HG03108 (cell line): ENCODE measurements around the gene SYT7.

Experiments
- ATAC-seq: cut with Tn5 transposase; IDR thresholded peaks from one replicate; pipeline ENCODE4 v1.9.1; 2021; ENCODE audit warnings: moderate library complexity; ENCODE audit not compliant: unreplicated experiment

The SYT7 gene

GRCh38 chr11:61503135-61503770 is 77.6 kb downstream of the SYT7 start:
- ATAC-seq: no peak

DNA sequence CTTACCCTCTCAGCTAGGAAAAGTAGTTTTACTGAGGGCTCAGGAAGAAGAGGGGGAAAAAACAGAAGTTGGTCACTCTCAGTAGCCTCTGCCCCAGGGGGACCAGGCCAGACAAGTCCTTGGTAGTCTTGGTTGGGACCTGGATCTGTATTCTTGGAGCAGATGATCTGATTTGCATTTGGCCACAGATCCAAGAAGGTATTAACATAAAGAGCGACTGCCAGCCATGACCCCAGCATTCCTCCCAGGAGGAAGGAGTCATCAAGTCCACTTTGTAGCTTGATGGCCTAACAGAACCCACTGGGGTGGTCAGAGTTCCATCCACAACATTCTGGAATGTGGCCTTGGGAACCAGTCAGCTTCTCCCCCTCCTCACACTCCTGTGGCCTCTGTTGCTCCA is 78.4 kb downstream of the SYT7 start:
- no peak for ATAC-seq

DNA sequence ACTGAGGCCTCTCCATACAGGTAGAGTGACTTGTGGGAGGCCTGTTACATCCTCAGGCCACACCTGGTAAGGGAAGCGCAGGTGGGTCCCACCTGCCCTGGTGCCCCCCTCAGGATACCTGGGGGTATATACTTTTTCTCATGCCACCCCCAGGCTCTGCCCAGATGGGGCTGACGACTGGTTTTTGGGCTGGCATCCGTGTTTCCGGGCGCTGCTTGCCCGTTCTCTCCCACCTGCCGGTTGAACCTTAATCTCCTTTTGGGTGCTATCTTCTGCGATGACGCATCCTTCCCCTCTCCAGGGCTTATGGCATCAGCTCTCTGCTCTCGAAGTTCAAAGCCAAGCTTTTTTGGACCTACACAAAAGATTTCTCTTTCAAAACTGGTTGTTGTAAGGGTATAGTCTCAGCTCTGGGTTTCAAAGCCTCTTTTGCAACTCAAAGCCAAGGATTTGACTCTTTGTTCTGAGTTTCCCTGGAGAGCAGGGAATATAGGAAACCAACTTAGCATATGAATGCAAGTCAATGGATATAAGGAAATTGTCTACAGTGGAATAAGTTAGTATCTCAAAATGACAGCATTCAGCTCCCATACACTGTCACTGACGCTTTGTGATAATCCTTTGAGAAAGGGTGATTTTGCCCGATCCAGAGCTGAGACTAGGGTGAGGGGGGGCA is 80.9 kb downstream of the SYT7 start:
- no peak for ATAC-seq

DNA sequence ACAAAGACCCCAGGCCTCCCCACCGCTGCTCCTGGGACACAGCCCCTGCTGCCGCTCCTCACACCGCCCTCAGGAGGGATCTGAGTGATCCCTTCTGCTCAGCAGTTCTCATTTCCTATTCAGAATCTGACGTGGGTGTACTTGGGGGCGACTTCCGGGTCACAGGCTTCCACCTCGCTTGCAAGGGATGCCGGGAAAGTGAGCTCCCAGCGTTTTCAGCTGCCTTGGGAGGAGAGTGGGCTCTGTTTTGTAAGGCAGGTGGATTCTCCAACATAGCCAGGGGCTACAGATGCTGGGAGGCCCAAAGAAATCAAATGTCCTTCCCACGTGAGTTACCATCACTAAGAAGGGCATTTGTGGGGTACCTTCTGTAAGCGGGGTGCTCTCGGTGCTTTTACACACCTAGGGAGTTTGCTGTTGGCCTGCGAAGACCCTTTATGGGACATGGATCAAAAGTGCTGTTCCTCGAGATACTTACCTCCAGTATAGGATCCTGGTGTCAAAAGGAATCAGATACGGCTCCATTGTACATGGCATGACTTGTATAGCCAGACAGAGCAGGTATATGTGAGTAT is 82.0 kb downstream of the SYT7 start:
- ATAC-seq: no peak

DNA sequence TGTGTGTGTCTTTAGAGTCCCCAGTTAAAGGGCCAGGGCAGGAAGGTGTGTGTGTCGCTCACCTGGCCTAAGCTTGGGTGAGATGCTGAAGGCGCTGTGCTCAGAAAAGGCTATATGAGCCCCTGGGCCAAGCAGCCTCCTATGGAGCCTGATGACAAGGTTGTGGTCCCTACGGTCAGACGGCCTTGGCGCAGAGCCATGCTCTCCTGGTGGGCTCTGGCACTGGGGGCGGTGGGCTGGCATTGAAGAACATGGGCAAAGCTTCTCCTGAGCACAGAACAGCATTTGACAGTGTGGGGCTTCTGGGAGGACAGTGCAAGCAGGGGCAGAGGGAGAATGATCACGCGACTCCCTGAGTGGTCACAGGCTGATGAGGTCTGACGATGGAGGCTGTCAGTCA is 83.0 kb downstream of the SYT7 start:
- no peak for ATAC-seq

DNA sequence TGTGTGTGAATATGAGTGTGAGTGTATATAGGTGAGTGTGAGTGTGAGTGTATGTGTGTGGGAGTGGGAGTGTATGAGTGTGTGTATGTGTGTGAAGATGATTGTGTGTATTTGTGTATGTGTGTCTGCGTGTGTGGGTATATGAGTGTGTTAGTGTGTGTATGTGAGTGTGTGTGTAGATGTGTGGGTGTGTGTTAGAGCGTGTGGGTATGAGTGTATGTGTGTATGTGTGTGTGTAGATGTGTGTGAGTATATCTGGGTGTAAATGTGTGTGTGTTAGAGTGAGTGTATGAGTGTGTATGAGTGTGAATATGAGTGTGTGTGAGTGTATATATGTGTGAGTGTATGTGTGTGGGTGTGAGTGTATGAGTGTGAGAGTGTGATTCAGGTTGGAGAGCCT is 83.4 kb downstream of the SYT7 start:
- ATAC-seq: no peak

- ATAC-seq: no peak
These were observed 84.1 kb downstream of the SYT7 start for GRCh38 chr11:61496602-61497400.

- ATAC-seq: no peak
These were observed 84.9 kb downstream of the SYT7 start for GRCh38 chr11:61495801-61496601.

DNA sequence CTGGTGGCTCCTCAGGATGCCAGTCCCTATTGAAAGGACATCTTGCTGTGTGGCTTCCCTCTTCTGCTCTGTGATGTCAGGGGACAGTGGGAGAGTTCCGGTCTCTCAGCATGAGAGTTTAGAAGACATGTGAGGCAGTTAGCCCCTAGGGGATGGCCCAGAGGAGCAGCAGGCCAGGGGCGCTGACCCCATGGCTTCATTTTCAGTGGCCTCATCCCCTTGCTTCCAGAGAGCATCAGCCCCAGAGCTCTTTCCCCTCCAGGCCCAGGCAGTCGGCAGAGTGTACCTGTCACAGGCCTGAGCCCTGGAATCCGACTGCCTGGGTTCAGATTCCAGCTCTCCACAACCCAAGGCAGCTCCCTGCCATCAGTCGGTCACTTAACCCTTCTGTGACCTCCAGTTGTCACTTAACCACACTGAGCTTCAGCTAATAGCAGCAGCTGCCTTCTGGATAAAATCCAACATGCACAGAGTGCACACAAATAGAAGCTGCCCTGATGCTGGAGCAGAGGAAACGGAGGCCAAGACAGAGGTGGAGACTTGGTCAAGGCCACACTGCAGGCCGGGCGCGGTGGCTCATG is 86.4 kb downstream of the SYT7 start:
- no peak for ATAC-seq

DNA sequence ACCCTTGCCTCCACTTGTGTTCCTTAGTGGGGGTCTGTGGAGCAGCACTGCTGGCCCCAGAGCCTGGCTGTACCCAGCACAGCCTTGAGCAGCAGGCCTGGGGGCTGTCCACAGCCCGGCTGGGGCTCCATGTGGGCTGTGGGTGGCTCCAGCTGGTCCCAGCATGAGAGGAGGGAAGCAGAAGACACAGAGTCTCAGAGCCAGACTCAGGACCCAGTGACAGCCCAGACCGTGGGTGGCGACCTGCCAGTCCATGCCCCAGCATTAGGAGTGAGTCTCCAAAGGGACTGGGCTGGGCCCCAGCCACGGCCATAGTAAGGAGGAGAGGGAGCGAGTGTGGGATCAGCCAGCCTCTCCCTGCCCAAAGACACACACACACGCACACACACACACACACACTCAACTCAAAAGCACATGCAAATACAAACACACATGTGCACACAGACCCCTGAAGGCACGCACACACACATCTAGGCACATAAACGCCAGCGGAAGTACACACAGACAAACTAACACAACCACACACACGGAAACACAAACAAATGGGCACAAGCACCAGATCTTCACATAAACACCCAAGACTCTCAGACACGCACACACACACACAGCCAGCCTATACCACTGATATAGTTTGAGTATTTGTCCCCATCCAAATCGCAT is 89.0 kb downstream of the SYT7 start:
- ATAC-seq: no peak

- no peak for ATAC-seq
These were observed 90.8 kb downstream of the SYT7 start for GRCh38 chr11:61489833-61490721.

DNA sequence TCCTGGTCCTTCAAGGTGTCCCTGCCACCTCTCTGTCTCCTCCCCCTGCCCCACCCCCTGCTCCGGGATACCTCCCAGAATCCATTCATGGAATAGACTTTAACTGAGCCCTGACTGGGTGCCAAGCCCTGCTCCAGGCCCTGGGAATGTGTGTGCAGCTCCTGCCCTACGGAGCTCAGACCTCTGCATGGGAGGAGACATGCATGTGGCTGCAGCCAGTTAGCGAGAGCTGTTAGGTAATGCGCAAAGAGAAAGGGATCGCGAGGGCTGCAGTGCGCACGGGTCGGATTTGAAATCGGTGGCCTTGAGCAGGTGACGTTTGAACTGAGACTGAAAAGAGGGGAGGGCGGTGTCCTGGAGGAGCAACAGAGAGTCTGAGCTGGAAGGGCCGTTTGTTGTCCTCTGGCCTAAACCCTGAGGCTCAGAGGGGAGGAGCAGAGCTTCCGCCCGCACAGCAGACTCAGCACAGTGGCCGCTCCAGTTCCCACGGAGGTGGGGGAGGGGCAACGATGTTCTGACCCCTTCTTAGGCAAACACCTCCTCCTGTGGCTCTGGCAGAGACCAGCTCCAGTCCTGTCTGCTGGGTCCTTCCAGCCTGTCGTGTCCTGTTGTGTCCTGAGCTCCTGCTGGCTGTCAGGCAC is 92.1 kb downstream of the SYT7 start:
- ATAC-seq: no peak

DNA sequence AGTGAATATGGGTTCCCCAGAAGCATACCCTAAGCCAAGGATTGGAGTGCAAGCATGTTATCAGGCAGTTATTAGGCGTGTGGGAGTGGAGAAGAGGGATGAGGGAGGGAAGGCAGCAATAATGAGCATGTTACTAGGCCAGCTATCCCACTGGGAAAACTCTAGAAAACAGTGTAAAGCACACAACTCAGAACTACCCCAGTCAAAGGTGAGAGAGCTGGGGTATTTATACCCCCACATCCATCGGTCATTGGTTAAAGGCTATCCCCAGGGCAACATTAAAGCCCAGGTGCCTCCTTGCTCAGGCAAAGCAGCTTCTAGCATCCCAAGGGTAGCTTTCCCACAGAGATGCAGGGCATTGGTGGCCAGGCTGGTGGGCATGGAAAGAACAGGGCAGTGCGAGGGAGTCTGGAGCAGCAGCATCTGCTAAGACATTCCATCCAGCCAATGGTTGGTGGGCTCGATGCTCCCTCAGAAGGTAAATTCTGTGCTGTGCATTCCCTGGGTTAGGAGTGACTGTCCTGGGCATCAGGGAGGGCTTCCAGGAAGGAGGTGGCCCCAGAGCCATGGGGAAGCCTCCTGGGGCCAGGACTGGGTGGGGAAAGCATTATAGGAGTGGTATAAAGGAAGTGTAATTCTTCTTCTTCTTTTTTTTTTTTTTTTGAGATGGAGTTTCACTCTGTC is 93.4 kb downstream of the SYT7 start:
- ATAC-seq: no peak

GRCh38 chr11:61486779-61487178 is 94.1 kb downstream of the SYT7 start:
- ATAC-seq: no peak

DNA sequence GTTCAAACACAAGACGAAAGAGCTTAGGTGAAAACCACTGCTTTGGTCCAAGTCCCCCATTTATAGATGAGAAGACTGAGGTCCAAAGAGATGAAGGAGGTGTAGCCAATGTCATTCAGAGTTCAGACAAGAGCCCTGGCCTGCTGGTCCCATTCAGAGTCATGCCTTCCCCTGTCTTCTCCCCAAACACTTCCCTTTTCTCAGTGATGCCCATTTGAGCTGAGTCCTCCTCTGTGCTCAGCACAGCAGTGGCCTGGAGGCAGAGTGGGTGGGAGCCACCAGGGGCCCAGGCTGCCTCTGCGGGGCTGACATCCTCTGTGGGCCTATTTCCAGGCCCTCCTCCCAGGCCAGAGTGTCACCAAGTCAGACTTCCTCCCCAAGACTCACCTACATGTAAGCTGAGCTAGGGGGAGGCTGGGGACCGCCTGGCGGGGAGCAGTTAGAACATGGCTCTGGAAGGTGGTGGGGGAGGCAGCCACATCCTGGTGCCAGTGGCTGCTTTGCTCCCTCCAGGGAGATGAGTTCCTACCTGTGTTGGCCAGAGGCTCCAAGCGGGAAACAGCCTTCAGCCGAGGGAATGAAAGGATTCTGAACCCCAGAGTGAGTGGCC is 94.8 kb downstream of the SYT7 start:
- no peak for ATAC-seq

DNA sequence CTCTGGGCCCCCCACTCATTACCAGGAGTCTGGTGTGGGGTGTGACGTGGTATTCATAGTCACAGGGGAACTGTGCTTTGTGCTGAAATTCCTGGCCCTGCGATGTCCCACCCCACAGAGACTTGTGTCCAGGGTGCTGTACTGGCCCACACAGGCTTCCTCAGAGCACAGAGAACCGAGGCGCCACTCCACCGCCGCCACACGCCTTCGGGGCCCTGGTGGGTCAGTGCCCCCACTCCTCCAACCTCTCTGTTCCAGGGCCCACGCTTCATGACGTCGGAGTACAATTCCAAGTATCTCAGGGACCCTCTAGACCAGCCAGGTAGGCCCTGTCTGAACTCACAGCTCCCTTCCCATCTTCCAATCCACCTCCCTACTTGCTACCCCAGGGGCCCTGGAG is 95.8 kb downstream of the SYT7 start:
- no peak for ATAC-seq

DNA sequence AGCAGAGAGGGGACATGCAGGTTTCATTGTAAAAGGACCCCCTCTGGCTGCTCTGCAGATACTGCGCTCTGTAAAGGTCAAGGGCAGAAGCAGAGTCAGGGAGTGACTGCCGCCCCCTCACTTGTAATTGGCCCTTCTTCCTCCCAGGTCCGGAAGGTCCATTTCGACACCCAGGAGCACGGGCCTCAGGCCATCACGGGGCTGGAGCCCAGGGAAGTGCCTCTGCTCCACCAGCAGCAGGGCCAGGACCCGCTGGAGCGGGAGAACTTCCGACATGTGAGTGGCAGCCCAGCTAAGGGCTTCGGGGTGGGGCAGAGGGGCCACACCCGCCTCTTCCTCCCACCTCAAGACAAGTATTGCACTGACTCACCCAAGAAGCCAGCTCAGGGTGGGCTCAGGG is 96.3 kb downstream of the SYT7 start:
- no peak for ATAC-seq

DNA sequence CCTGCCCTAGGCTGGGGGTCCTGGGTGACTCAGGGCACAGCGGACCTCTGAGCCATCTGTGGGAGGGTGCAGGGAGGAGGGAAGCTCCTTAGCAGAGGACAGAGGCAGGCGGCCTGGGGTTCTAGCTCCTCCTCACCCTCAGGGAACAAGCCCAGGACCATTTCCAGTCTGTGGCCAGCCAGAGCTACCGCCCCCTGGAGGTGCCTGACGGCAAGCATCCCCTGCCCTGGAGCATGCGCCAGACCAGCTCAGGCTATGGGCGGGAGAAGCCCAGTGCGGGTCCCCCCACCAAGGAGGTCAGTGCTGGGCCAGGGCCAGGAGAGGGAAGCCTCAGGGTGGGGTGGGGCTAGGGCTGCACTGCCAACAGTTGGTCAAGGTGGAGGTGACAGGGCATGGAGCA is 98.4 kb downstream of the SYT7 start:
- no peak for ATAC-seq
